Body of pancreas (tissue), 4 donors: ENCODE data around the gene ROBO1.

Experiments
- POLR2A ChIP-seq, 3 donors: fragments of 450-650 bp; IDR thresholded peaks; one replicate each; pipeline ENCODE4 v1.6.1; 2016; ENCODE audit warnings: antibody characterized with exemption in 3 of 3, mild to moderate bottlenecking in 2 of 3
- TF ChIP-seq, protein P1 (sequence below), 7 experiments: fragments of 450-650 bp in 4 of 7; fragments of 200-600 bp in 3 of 7; sonication (generic) in 3 of 7; IDR thresholded peaks; one replicate each; pipeline ENCODE4 v1.5.1; 2016 to 2019; ENCODE audit warnings: antibody characterized with exemption in 7 of 7

DNA sequence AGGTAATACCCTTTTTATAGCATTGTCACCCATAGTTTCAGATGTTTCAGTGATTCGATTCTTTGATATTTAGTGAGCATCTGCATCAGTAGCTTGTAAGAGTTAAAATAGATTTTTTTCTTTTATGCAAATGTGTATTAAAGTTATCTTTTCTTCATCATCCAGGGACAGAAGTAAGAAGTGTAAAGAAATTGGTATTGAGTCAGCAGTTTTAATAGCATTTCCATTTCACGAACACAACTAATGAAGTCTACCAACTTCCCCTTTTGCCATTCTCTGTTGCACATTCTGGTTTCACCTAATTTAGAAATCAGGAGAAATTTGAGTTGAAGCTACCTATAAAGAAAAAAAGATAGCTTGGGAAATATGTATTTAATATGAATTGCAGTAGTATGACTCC, 127.9 kb downstream of the ROBO1 start:
- TF ChIP-seq, protein P1, sequence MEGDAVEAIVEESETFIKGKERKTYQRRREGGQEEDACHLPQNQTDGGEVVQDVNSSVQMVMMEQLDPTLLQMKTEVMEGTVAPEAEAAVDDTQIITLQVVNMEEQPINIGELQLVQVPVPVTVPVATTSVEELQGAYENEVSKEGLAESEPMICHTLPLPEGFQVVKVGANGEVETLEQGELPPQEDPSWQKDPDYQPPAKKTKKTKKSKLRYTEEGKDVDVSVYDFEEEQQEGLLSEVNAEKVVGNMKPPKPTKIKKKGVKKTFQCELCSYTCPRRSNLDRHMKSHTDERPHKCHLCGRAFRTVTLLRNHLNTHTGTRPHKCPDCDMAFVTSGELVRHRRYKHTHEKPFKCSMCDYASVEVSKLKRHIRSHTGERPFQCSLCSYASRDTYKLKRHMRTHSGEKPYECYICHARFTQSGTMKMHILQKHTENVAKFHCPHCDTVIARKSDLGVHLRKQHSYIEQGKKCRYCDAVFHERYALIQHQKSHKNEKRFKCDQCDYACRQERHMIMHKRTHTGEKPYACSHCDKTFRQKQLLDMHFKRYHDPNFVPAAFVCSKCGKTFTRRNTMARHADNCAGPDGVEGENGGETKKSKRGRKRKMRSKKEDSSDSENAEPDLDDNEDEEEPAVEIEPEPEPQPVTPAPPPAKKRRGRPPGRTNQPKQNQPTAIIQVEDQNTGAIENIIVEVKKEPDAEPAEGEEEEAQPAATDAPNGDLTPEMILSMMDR (IDR thresholded peaks at IDR 0.05): no peak
- TF ChIP-seq POLR2A (IDR thresholded peaks at IDR 0.05): no peak
